ENCODE data around the gene VAMP1.

DNA sequence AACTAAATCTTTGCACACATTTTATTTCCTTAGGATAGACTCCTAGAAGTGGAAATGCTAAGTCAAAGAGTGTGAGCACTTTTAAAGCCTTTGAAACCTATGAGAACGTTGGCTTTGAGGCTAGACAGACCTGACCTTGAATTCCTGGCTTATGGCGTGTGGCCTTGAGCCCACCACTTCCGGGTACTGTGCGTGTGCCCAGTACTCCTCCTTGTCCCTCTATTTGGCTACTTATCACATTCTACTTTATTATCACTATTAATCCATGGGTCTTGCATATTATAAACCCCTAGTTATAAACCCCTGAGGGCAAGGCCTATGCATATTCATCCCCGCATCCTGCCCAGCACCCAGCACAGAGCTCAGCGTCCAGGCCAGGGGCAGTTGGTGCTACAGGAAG, 51.7 kb downstream of the VAMP1 start:
- TF ChIP-seq, protein P1, sequence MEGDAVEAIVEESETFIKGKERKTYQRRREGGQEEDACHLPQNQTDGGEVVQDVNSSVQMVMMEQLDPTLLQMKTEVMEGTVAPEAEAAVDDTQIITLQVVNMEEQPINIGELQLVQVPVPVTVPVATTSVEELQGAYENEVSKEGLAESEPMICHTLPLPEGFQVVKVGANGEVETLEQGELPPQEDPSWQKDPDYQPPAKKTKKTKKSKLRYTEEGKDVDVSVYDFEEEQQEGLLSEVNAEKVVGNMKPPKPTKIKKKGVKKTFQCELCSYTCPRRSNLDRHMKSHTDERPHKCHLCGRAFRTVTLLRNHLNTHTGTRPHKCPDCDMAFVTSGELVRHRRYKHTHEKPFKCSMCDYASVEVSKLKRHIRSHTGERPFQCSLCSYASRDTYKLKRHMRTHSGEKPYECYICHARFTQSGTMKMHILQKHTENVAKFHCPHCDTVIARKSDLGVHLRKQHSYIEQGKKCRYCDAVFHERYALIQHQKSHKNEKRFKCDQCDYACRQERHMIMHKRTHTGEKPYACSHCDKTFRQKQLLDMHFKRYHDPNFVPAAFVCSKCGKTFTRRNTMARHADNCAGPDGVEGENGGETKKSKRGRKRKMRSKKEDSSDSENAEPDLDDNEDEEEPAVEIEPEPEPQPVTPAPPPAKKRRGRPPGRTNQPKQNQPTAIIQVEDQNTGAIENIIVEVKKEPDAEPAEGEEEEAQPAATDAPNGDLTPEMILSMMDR (IDR thresholded peaks at IDR 0.05; ENCODE audit: low read depth, low read length, poor library complexity, severe bottlenecking): no peak
- no peak for TF ChIP-seq EZH2phosphoT487 (IDR thresholded peaks at IDR 0.05; ENCODE audit: borderline replicate concordance, low read length)
